Fibroblast of skin of right biceps (primary cell): ENCODE data around the gene PLA2G2E.
A peak's percentile ranks its signal among the peaks of the same experiment; 100 is the strongest.

Source experiments
- DNase-seq: peaks from one replicate; pipeline ENCODE4 v3.0.0-alpha.2; 2013

The PLA2G2E gene

DNA sequence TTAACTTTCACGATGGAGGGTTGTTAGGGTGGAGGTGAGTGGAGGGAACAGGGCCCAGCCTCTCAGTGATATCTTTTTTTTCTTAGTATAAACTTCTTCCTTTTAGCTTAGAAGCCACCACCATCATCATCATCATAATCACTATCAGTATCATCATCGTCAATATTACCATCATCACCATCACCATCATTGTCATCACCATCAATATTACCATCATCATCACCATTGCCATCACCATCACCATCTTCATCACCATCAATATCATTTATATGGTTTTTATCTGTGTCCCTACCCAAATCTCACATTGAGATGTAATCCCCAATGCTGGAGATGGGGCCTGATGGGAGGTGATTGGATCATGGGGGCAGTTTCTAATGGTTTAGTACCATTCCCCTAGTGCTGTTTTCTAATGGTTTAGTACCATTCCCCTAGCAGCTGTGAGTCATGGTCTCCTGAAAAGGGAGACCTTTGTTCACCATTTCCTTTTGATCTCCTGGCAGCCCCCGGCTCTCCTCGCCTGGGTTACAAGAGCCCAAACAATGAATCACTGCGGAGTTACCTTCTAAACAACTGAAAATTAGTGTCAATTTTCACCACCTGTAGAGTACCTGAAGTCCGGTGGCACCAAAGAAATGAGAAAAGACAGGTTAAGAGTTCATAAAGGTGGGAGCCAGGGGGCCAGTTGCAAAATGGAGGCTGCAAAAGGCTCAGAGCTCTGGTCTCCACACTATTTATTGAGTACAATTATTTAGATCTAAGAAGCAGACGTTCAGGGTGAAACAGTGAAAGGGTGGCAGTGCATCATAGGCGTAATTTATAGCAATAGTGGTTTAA, 3.1 kb upstream of the PLA2G2E start:
- no peak for DNase-seq

DNA sequence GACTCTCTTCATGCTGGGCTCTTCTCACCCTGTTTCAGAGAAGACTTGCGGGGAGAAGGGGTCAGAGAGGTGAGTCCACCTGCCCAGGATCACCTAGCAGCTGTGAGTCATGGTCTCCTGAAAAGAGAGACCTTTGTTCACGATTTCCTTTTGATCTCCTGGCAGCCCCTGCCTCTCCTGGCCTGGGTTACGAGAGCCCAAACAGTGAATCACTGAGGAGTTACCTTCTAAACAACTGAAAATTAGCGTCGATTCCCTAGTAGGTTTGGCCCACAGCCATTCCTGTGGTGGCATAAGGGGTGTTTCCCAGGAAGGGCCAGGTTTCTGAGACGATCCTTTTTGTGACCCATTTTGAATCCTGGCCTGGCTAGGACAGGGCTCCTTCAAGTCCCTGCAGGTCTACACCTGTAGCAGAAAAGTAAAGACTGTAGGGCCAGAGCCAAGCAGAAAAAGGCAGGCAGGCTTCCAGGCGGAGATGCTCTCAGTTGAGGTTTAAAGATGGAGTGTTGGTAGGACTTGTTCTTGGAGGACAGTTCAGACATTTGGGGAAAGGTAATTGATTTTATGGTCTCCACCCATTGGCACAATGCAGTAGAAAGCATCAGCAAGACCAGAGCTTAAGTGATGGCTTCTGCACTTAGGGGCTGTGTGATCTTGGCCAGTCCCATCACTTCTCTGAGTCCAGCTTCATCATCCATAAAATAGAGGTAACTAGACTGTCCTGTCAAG, 2.1 kb upstream of the PLA2G2E start:
- no peak for DNase-seq

DNA sequence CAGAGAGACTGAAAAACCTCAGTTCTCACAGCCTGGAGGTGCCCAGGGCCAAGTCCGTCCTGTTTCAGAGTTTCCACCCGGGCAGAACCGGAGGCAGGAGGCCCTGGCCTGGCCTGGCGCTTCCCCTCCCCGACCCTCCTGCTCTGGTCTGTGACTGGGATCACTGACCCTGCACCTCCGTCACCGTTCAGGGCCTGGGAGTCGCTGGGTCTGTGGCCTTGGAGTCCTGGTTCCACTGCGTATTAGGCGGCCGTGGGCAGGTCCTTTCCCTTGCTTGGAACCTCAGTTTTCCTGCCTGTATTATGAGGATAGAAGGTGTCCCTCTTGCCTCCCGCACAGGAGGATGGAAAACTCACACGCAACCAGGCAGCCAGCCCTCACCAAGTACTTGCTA, 533 bp upstream of the PLA2G2E start:
- no peak for DNase-seq

DNA sequence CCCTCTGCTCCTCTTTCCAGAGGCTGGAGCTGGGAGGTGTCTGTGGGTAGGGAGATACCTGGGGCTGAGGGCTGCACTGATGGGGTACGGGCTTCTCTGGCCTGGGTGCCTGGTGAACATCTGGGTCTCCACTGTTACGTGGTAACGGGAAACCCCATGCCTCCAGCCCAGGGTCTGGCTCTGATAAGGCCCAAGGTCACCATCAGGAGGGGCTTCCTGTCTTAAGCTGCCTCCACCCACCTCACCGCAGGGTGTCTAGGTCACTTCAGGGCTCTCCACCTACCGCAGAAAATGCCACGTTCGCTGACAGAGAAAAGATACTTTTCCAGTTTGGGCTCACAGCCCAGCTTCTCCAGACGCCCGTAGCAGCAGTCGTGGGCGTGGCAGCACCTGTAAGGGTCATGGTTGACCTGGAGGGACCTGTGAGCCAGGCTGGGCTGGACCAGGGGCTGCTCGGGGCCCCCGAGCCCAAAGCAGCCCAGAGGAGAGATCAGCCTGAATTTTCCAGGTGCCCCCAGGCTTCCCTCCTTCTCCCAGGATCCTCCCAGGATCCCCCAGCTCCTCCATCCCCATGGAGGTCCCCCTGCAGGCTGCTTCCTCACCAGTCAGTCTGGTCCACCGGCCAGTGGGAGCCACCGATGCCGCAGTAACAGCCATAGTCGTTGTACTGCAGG, 1.3 kb downstream of the PLA2G2E start:
- no peak for DNase-seq

DNA sequence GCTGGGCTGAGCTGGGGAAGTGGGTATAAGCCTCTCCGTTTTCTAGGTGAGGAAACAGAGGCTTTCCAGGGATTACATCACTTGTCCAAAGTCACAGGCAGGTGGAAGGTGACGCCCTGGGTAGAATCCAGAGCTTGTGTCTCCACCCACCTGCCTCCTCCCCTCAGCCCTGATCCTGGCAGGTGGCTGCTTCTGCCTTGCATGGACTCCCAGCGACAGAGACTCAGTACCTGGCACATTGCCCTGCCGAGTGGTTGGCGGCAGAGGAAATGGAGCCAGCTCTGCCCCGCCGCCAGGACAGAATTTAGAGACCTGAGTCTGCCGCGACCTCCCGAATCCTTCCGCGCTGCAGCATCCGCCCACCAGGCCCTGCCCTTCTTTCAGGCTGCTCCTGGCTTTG, 2.1 kb downstream of the PLA2G2E start:
- no peak for DNase-seq

DNA sequence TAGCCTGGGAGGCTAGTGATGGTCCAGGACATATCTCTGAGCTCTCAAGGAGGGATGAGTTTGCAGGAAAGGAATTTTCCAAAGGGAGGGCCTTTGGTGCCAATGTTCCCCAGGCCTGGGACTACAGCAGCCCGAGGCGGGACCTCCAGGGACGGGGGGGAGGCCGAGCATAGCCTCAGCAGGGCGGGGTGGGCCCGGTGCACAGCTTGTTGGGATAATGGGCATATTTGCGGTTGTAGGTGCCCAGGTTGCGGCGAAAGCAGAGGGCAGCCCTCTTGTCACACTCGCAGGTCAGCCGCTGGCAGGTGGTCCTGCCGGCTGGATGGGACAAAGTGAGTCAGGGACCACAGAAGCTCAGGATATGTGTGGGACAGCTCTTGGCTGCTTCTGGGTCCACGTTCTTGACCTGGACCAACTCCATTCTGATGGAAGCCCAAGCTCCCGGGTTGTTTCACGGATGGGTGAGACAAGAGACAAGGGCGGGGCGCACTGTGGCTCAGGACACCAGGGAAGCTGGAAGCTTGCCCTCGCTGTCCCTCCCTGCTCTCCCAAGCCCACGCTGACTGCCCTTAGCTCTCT, 3.2 kb downstream of the PLA2G2E start:
- no peak for DNase-seq

DNA sequence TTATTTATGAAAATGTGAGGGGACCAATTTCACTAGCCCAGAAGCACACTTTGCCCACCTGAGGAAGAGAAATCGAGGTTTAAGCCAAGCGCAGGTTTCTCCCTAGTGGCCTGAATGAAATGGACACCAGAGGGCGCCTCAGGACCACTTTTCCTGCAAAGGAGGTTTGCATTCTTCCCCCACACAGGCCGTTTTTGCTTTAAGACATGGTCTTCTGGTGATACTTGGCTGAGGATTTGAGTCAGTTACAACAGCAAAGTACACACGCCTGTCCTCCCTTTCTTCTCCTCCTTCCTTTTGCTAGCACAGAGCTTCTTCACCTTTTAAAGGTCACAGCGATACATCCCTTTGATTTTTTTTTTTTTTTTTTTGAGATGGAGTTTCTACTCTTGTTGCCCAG, 5.4 kb downstream of the PLA2G2E start:
- DNase-seq = peak; percentile 77

DNA sequence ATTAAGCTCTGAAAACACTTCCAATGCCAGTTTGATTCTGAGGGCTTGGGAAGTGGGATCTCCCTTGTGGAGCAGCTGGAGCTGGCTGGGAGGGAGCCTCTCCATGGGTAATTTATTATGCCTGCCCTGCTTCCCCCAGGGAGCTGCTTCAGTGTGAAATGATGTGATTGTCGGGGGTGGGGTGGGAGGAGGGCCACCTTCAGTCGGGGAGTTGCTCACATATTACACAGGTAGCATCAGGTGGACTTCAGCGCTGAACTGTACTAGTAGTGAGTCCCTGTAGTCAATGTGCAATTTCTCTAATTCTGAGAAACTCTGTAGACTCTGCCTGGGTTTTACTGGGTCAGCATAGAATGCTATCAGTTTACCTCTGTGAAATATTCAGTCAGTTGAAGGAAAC, 12.8 kb downstream of the PLA2G2E start:
- no peak for DNase-seq

DNA sequence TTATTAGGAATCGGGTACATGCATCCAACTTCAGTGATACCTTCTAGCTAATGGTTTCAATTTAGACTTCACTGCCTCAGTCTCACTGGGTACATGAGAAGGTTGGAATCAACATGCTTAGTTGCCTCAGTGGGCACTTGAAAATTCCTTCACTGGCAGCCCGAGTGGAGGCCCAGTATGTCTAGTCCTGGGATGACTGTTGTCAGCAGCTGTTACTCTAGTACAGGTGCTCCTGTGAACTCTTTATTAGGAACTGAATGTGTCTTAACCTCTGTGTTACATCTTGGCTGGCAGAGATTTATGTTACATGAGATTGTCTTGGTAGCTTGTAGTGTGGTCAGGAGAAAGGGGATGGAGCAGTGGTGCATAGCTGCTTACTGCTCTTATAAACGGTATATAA, 13.4 kb downstream of the PLA2G2E start:
- no peak for DNase-seq

DNA sequence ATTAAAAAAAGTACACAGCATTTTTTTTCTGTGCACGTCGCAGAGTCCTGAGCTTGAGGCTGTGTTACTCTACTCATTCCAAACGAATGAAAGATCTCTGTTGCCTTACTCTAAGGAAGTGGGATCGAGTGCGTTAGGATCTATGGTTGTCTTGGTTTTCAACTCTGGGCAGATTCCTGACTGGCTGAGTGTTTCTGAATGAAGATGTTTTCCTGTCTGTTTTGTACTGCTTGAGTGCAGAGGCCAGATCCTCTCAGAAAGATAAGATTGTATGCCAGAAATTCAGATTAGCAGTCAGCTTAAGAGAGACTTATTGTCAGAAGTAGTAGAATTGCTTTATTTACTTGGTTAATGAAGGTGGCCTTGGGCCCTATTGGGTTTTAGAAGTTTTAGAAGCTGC, 14.0 kb downstream of the PLA2G2E start:
- DNase-seq = no peak

DNA sequence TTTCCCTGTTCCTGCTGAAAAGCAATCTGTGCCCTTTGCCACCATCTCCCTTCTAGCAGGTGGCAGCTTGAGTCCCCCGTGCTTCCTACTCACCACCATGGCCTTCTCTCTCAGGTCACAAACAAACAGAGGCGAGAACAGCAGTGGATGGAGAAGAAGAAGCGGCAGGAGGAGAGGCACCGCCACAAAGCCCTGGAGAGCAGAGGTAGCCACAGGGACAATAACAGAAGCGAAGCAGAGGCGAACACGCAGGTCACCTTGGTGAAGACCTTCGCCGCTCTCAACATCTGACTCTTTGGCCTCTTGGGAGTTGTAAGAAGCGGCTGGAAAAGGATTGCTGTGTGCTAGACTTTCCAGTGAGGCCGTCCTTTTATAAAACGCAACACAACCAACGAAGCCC, 16.0 kb downstream of the PLA2G2E start:
- no peak for DNase-seq

DNA sequence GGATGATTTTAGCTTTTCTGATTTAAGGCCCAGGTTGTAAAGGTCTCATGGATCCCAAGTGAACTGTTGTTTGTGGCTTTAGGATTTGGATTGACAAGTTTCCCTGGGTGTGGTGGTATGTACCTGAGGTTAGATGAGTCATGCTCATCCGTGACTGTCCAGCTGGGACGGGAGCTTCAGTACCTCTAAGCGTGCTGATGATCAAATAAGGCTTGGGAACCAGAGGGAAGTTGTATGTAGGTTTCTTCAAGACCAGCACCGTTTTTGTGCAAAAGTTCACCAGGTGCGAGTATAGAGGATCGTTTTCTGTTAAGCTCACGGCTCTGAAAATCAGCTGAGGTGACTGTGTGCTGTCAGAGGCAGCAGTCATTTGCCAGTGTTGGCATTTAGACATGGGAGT, 19.8 kb downstream of the PLA2G2E start:
- no peak for DNase-seq

DNA sequence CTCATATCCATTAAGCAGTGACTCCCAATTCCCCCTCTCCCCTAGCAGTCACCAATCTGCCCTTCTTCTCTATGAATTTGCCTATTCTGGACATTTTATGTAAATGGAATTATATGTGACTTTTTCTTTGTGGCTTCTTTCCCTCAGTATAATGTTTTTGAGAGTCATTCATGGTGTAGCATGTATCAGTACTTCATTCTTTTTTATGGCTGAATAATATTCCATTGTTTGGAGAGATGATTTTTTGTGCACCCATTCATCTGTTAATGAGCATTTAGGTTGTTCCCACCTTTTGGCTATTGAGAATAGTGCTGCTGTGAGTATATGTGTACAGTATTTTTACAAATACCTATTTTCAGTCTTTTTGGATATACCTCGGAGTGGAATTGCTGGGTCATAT, 21.8 kb downstream of the PLA2G2E start:
- DNase-seq = no peak

DNA sequence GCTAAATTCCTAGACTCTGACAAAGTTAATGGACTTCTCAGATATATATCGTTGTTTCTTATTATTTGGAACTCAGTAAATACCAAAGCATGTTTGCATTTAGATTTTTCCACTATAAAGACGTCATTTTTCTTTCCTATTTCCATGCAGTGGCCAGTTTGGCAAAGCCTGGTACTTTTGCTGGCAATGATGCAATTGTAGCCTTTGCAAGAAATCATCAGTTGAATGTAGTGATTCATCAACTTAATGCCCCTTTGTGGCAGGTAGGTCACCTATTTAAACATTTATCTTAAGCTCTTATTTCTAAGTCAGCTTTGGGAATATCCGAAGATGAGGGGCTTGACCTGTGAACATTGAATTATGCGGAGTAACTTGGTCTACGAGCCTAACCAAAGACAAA, 29.2 kb downstream of the PLA2G2E start:
- DNase-seq = no peak

DNA sequence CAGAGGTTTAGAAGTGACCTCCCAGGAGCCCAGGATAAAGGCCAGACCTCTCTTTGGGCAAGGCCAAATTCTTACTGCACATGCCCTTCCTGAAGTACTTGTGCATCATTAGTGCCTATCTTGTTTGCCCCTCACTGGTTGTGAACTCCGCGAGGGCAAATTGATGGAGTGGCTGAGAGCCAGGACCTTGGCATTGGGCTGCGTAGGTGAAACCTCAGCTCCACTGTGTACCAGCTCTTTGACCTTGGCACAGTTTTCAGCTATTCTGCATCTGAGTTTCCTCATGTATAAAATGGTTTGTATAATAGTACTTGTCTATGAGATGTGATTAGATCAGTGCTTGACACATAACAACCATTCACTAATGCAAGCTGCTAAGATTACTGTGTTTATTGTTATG, 29.7 kb downstream of the PLA2G2E start:
- DNase-seq = no peak

DNA sequence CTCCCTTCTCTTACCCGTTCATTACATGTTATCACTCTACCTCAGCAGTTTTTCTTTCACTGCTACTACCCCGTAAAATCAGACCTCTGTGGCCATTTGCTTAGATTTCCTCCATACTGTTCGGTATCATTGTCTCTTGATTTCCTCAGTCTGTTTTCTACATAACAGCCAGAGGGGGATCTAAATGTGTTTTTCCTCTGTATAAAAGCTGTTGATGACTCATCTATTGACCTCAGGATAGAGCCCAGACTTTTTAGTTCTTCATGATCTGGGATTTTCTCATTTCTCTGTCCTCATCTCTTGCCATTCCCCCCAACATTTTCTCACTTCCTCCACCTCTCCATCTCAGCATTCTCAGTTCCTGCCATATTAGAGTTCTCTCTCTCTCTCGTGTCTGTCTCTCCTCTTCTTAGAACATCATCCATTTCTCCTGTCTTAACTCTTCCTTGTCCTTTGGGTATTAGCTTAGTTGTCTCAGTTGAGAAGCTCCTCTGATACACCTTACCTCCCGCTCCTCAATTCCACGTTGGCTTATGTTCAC, 30.7 kb downstream of the PLA2G2E start:
- no peak for DNase-seq

DNA sequence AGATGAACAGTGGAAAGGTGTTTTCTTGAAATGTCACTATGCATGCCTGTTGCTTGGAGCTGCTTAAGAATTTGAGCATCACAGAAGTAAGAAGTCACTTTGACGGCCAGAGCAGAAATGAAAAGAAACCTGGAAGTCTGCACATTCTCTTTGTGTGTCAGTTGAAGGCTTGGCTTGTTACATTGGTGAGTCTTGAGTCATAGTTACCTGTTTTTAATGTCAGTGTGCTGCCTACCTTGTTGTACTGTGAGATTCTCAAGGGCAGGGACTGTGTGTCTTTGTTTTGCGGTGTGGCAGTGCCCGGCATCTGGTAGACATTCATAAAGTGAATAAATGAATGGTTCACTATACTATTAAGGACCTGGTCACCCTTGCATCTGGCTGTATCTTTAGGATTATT, 31.3 kb downstream of the PLA2G2E start:
- DNase-seq = no peak

DNA sequence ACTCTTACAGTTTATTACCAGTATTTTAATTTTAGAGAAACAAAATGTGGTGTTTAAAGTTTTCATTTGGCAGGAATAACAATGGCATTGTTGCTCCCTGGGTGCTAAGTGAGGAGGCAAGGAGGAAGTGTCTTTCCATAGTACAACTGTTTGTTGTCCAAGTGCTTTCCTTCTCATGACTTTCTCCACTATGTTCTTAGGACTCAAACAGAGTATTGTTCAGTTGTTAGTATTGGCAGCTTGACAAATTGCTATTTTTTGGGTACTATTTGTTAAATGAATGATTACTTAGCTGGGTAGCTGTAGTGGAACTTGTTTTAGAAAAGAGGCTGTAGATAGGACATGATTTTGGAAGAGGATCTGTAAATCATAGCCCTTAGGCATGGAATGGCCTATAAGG, 33.8 kb downstream of the PLA2G2E start:
- DNase-seq = no peak

DNA sequence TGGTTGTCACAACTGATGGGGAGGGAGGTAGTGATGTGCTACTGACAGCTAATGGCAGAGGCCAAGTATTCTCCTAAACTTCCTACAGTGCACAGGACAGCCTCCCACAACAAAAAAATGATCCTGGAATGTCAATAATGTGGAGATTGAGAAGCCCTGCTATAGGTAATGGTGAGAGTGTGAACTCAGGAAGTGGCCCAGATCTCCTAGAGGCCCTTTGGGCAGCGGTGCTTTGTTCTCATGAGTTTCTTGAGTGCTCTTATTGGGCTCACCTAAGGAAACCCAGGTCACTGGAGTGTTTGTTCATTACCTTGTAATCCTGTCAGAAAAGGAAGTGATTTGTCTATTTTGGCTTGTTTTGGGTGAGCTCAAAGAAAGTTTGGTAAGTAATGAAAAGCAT, 35.3 kb downstream of the PLA2G2E start:
- no peak for DNase-seq

DNA sequence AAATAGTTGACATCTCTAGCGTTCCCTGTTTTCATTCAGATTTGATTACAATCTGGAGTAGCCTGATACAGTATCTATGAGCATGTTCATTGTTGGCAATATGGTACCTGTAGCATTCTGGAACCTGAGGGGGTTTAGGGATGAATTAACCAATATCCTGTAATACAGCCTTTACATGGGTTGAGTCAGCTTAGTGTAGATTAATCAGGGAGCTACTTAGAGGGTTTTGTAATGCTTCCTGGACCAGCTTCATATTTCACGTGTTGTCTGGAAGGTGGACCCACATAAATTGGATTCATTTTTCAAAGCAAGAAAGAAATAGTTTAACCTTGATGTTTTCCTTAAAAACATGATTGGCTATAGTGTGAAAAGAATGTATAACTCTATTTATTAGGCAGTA, 37.6 kb downstream of the PLA2G2E start:
- no peak for DNase-seq

DNA sequence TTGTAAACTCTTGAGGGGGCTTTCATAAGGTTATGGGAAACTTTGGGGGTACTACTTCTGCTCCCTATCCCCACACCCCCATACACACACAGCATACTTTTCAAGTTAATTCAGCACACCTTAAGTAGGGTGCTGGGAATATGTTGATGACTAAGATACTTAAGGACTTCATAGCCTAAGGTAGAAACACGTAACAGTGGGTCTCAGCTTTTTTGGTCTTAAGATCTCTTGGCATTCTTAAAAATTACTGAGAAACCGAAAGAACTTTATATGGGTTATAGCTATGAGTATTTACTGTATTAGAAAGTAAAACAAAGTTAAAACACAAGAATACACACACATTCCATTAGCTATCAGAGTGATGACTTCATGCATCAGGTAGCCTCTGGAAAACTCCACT, 39.1 kb downstream of the PLA2G2E start:
- no peak for DNase-seq

DNA sequence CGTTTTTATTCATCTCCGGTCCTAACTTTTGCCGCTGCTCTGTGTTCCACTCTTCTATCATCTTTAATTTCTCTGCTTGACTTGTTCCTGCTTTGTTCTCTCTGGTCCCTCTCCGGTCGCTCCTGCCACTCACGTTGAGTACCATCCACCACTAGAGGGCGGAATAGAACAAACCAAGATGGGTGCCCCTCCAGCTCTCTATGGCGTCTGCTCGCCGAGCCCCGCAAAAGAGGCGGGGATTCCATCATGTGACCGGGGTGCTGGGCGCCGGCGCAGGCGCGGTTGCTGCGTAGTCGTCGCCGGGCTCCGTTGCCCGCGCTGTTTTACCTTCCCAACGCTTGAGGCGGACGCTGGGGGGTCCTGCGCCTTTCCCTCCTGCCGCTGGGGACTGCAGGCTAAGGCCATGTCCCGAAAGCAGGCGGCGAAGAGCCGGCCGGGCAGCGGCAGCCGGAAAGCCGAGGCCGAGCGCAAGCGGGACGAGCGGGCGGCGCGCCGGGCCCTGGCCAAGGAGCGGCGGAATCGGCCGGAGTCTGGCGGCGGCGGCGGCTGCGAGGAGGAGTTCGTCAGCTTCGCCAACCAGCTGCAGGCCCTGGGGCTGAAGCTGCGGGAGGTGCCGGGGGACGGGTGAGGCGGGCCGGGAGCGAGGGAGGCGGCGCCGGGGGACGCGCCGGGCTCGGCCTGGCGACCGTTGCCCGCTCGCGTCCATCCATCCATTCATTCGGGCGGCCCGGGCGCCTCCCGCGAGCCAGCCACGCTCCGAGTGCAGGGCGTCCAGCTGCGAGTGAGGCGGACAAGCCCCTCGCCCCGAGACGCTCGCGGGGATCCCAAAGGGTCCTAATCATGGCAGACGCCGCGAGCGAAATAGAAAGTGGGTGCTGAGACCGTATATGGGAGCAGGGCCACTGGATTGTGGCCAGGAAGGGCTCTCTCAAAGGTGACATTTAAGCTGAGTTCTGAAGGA, 41.0 kb downstream of the PLA2G2E start, which contains the start of gene OTUD3:
Gene OTUD3 (plus strand): TSS at position 285 of the 961 bp plus-strand sequence. CDS start 119 bp downstream, at position 404.
- DNase-seq = peak; percentile 97
